Muscle layer of colon (tissue), 2 donors: Measurements from ENCODE around the gene ADAMTS2.

Experiments used
- H3K27ac ChIP-seq: one replicate; pipeline ENCODE4 v1.7.0; 2013; ENCODE audit warnings: low read depth, mild to moderate bottlenecking, low read length, moderate library complexity
- H3K27me3 ChIP-seq, 2 donors: one replicate each; pipeline ENCODE4 v1.7.0; 2013; ENCODE audit warnings: low read length in 2 of 2, mild to moderate bottlenecking in 2 of 2; ENCODE audit not compliant: insufficient read depth in 2 of 2, control insufficient read depth in 1 of 2
- H3K36me3 ChIP-seq: one replicate; pipeline ENCODE4 v1.7.0; 2013; ENCODE audit warnings: mild to moderate bottlenecking, low read length; ENCODE audit not compliant: insufficient read depth
- H3K4me1 ChIP-seq: one replicate; pipeline ENCODE4 v1.7.0; 2013; ENCODE audit warnings: mild to moderate bottlenecking, low read length; ENCODE audit not compliant: insufficient read depth
- H3K4me3 ChIP-seq, 2 donors: one replicate each; pipeline ENCODE4 v1.7.0; 2013; ENCODE audit warnings: low read length in 2 of 2, low read depth in 1 of 2, mild to moderate bottlenecking in 1 of 2, moderate library complexity in 1 of 2
- H3K9ac ChIP-seq: one replicate; pipeline ENCODE4 v1.7.0; 2013; ENCODE audit warnings: low read length
- H3K9me3 ChIP-seq: one replicate; pipeline ENCODE4 v1.7.0; 2013; ENCODE audit warnings: mild to moderate bottlenecking, low read length
- donor health status: abdominal sarcoma.
- donor health status: Adenocarcinoma of cecum.

ADAMTS2 gene

GRCh38 chr5:179180061-179180610 lies 165.1 kb downstream of the ADAMTS2 start:
- Histone ChIP-seq H3K36me3 (no peaks in the 10 kb centered on the region), H3K4me1 (no peaks in the 10 kb centered on the region), H3K9ac (no peak overlapping the region), H3K27me3 (no peaks in the 10 kb centered on the region), H3K27ac (no peak overlapping the region), H3K4me3 (no peak overlapping the region), H3K9me3 (no peaks in the 10 kb centered on the region)

- H3K27ac ChIP-seq = no peak overlapping the region
- H3K9me3 ChIP-seq = no peaks in the 10 kb centered on the region
- H3K36me3 ChIP-seq = no peaks in the 10 kb centered on the region
- no peak overlapping the region for H3K4me3 ChIP-seq
- H3K27me3 ChIP-seq = no peaks in the 10 kb centered on the region
- no peaks in the 10 kb centered on the region for H3K4me1 ChIP-seq
- H3K9ac ChIP-seq = no peak overlapping the region
Observed at GRCh38 chr5:179177711-179178575, 167.3 kb downstream of the ADAMTS2 start.

GRCh38 chr5:179176571-179177230 lies 168.6 kb downstream of the ADAMTS2 start:
- Histone ChIP-seq H3K27me3 (no peaks in the 10 kb centered on the region), H3K4me3 (no peak overlapping the region), H3K27ac (no peak overlapping the region), H3K9me3 (no peaks in the 10 kb centered on the region), H3K4me1 (no peaks in the 10 kb centered on the region), H3K9ac (no peak overlapping the region), H3K36me3 (no peaks in the 10 kb centered on the region)

- no peaks in the 10 kb centered on the region for H3K27me3 ChIP-seq
- no peak overlapping the region for H3K27ac ChIP-seq
- no peak overlapping the region for H3K4me3 ChIP-seq
- no peak overlapping the region for H3K9ac ChIP-seq
- no peaks in the 10 kb centered on the region for H3K4me1 ChIP-seq
- H3K36me3 ChIP-seq = no peaks in the 10 kb centered on the region
- H3K9me3 ChIP-seq = no peaks in the 10 kb centered on the region
Observed at GRCh38 chr5:179176166-179176565, 169.1 kb downstream of the ADAMTS2 start.

GRCh38 chr5:179171816-179172745 lies 173.2 kb downstream of the ADAMTS2 start:
- Histone ChIP-seq H3K4me1 (no peaks in the 10 kb centered on the region), H3K9ac (no peak overlapping the region), H3K36me3 (no peaks in the 10 kb centered on the region), H3K27ac (no peak overlapping the region), H3K4me3 (no peak overlapping the region), H3K9me3 (no peaks in the 10 kb centered on the region), H3K27me3 (no peaks in the 10 kb centered on the region)

- no peaks in the 10 kb centered on the region for H3K27me3 ChIP-seq
- H3K4me1 ChIP-seq = no peaks in the 10 kb centered on the region
- H3K27ac ChIP-seq = no peak overlapping the region
- no peak overlapping the region for H3K9ac ChIP-seq
- H3K36me3 ChIP-seq = no peaks in the 10 kb centered on the region
- no peaks in the 10 kb centered on the region for H3K9me3 ChIP-seq
- no peak overlapping the region for H3K4me3 ChIP-seq
Observed at GRCh38 chr5:179171251-179171815, 173.9 kb downstream of the ADAMTS2 start.

- no peak overlapping the region for H3K27ac ChIP-seq
- no peaks in the 10 kb centered on the region for H3K4me1 ChIP-seq
Observed at GRCh38 chr5:179170606-179171005, 174.7 kb downstream of the ADAMTS2 start.

GRCh38 chr5:179169836-179170235 lies 175.4 kb downstream of the ADAMTS2 start:
- Histone ChIP-seq H3K27ac (no peak overlapping the region), H3K4me3 (no peak overlapping the region), H3K4me1 (no peaks in the 10 kb centered on the region), H3K9me3 (no peaks in the 10 kb centered on the region), H3K36me3 (no peaks in the 10 kb centered on the region), H3K27me3 (no peaks in the 10 kb centered on the region), H3K9ac (no peak overlapping the region)

More at GRCh38 chr5:179170606-179171005, 174.7 kb downstream of the ADAMTS2 start:
- H3K9ac ChIP-seq = no peak overlapping the region
- no peaks in the 10 kb centered on the region for H3K9me3 ChIP-seq
- no peaks in the 10 kb centered on the region for H3K36me3 ChIP-seq
- H3K4me3 ChIP-seq = no peak overlapping the region
- H3K27me3 ChIP-seq = no peaks in the 10 kb centered on the region

GRCh38 chr5:179168664-179169063 lies 176.6 kb downstream of the ADAMTS2 start:
- Histone ChIP-seq H3K9ac (no peak overlapping the region), H3K9me3 (no peaks in the 10 kb centered on the region), H3K4me1 (no peaks in the 10 kb centered on the region), H3K27me3 (no peaks in the 10 kb centered on the region), H3K36me3 (no peaks in the 10 kb centered on the region), H3K4me3 (no peak overlapping the region), H3K27ac (no peak overlapping the region)

GRCh38 chr5:179167871-179168451 lies 177.3 kb downstream of the ADAMTS2 start:
- no peaks in the 10 kb centered on the region for H3K36me3 ChIP-seq
- no peaks in the 10 kb centered on the region for H3K9me3 ChIP-seq
- H3K4me3 ChIP-seq = no peak overlapping the region
- no peaks in the 10 kb centered on the region for H3K27me3 ChIP-seq
- H3K27ac ChIP-seq = no peak overlapping the region
- no peak overlapping the region for H3K9ac ChIP-seq
- no peaks in the 10 kb centered on the region for H3K4me1 ChIP-seq
